SW 1271 (cell line): Measurements from ENCODE around the gene TRAF4.
"Not testable (repeated sequence)": the region's sequence is repeated elsewhere in the genome, so short reads cannot be mapped to it uniquely, and the experiment has no call there.

Experiments
- DNase-seq, 2 experiments: peaks; one replicate each; lab custom pipeline; 2025; lab: John Stamatoyannopoulos, UW

TRAF4 gene

GRCh38 chr17:28715217-28715616 is 28.6 kb upstream of the TRAF4 start:
- DNase-seq: no peak

- no peak for DNase-seq
These were observed 26.9 kb upstream of the TRAF4 start for GRCh38 chr17:28716740-28717577.

DNA sequence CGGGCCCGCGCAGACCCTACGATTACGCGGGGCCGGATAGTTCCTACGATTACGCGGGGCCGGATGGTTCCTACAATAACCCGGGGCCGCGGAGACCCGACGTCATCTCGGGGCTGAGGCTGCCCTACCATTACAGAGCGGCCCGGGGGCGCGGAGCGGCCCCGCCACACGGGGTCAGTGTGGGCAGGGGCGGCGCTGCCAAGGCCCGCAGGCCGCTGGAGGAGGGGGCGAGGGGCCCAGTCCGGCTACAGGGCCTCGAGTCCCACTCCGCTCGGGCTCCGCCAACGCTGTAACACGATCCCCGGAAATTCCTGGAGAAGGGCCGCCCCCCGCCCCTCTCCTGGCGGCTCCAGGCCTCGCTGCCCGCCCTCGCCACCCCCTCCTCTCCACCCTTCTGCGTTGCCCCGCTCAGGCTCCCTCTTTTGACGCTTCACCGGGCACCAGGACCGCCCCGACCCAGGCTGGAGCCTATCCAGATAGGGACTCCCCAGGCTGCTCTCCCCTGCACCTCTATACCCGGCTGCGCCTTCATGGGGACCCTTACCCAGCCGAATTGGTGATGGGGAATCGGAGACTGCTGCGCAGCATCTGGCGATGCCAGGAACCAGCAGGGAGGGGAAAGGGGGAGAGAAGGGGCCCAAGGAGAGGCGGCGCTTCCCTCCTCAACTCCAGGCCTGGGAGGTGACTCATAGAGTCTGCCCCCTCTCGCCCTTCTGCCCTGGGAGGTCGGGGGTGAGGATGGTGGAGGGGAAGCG is 26.1 kb upstream of the TRAF4 start, which contains the start of gene RAB34:
RAB34 (minus strand) TSS at position 291 of the 755 bp plus-strand sequence. CDS start 602 bp downstream, outside the sequence.
- DNase-seq: peak; percentile 62 to 86

DNA sequence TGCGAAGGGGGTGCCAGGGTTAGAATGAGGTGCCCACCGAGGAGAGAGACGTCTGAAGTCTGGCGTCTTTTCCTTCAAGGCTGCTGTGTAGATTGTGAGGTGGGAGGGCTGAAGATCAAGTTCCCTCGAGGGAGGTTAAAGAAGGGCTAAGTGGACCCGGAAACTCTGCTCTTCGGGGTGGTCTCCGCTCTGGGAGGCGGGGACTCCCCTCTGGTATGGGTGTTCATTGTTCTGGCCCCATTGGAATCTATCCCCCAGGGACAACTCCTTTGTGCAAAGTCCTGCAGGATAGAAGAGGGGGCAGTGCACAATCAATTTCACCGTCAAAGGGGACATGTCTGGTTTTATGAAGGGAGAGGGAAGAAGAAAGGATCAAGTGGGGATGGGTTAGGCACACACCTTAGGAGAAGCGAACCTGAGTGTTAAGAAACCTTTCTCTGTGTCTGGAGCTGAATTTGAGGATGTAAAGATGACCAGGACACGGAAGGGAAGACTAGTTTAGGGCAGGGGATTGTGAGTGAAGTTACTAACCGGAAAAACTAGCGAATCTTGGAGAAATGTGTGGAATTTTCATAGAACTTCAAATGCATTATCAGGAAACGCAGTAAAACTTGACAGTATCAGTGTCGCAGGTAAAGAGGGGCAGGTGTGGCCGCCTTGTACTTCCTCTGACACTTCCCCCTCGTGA is 25.3 kb upstream of the TRAF4 start:
- DNase-seq: no peak

- no peak for DNase-seq
These were observed 24.8 kb upstream of the TRAF4 start for GRCh38 chr17:28719021-28719433.

GRCh38 chr17:28720247-28720996 is 23.4 kb upstream of the TRAF4 start:
- DNase-seq: no peak

GRCh38 chr17:28720997-28721329 is 22.8 kb upstream of the TRAF4 start:
- not testable (repeated sequence) for DNase-seq

DNA sequence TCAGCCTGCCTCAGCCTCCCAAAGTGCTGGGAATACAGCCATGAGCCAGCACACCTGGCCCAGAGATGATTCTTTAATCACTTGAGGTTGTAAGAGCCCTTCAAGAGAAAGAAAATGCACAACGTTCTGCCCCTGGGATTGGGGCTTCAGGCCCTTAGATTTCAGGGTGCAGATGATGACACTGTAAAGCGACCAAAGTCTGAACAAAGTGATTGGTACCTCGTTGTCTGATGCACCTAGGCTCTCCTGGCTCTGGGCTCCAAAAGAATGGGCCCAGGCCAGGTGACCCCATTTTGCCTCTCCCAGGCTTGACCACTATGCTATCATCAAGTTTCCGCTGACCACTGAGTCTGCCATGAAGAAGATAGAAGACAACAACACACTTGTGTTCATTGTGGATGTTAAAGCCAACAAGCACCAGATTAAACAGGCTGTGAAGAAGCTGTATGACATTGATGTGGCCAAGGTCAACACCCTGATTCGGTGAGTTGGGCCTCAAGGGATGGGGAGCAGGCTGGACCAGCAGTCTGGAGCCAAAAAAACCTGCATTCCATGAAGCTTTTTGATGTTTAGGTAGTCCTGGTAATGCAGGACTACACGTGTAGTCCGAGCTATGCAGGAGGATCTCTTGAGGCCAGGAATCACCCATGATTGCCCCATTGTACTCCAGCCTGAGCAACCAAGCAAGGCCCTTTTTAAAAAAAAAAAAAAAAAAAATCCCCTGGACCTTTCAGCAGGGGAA is 21.2 kb upstream of the TRAF4 start:
- no peak for DNase-seq

- no peak for DNase-seq
These were observed 20.5 kb upstream of the TRAF4 start for GRCh38 chr17:28723159-28723835.

DNA sequence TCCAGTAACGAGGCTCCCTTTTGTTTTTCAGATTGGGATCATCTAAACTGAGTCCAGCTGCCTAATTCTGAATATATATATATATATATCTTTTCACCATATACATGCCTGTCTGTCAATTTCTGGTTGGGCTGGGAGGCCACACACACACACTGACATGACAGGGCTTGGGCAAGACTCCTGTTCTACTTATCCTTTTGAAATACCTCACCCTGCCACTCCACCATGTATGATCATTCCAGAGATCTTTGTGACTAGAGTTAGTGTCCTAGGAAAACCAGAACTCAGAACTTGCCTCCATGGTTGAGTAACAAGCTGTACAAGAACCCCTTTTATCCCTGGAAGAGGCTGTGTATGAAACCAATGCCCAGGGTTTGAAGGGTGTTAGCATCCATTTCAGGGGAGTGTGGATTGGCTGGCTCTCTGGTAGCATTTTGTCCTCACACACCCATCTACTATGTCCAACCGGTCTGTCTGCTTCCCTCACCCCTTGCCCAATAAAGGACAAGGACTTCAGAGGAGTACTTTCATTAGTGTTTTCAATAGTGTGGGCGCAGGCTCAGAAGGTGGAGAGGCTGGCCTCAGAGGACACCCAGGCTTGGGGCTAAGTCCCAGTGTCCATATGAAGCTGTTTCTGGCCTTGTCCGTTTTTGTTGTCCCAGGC is 19.8 kb upstream of the TRAF4 start:
- DNase-seq: not testable (repeated sequence)

DNA sequence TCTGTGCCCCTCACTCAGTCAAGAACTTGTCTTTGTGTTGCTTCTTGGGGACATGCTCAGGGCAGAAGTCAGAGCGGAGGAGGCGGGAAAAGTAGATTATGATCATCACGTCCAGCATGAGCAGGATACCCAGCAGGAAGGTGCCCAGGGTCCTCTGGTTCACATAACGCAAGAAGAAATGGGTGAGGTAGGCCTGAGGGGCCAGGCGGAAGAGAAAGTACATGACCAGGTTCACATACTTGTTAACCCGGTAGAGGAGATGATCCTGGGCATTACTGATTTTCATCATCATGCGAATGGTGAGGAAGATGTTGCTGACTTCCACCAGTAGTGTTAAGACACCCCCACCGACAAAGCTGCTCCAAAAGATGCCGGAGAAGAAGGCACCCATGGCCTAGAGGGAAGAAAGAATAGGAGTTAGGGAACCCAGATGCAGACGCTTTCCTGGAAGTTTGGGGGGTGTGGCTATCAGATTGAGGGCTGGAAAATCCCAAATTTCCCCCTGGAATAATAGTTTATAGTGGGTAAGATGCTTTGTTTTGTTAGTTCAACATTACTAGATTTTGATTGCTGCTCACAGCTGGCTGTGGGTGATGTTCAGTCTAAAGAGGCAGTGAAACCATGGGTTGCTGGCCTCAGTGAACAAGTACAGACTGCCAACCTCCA is 19.2 kb upstream of the TRAF4 start:
- no peak for DNase-seq

DNA sequence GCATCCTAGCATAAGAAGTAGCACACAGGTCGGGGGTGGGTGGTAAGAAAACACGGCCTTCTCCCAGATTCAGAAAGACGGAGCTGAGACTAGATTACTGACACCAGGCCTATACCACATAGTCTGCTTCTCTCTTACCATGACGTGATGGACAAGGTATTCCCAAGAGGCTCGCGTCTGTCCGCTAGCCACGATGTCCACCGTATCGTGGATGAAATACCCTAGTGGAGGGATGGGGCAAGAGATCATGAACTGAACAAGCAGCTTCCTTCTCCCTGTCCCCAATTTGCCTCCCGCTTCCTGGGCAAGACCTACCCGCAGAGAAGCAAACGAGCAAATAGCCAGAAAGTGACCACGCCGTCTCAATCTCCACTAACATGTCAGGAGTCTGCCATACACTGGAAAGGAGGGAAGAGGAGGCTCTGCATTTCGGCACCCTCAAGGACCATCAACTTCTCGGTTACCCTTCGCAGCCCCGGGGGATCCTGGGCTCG is 18.6 kb upstream of the TRAF4 start:
- DNase-seq: peak in 1 of 2 experiments; percentile 75

DNA sequence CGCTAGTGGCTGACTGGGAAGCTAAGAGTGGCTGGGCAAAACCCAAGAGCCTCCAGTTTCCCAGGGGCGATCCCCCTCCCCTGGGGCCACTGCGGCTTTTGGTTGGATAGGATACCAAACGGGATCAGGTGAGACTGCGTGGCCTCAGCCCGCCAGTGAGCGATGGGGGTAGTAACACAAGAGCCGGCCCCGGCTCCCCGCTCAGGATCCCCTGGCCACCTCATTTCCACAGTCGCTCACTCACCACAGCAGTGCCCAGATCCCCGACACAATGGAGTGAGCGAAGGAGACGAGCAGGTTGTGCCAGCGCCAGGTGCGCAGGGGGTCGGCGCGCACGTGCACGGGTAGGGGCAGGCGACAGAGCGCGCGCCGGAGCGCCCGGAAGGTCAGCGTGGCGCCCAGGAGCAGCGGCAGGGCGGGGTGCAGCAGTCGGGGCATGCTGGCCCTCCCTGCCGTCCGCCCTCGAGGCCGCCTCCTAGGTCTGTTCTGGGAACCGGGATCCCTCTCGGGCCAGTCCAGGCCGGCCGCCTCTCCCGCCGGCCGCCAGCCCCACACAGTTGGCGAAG is 18.1 kb upstream of the TRAF4 start:
- peak in 1 of 2 experiments; percentile 59 for DNase-seq

- peak in 1 of 2 experiments; percentile 75 for DNase-seq
These were observed 17.6 kb upstream of the TRAF4 start, which contains the start of gene TLCD1 for GRCh38 chr17:28726226-28726626. TSS of gene TLCD1 (minus strand) at chr17:28726233. CDS start at chr17:28726097, 136 bp downstream.

GRCh38 chr17:28726627-28727491 is 17.0 kb upstream of the TRAF4 start:
- peak; percentile 83 to 91 for DNase-seq

GRCh38 chr17:28728364-28729200 is 15.2 kb upstream of the TRAF4 start, which contains the start of gene NEK8:
TSS of gene NEK8 (plus strand) at chr17:28728788. CDS start at chr17:28728814, 26 bp downstream.
- peak; percentile 79 to 92 for DNase-seq

DNA sequence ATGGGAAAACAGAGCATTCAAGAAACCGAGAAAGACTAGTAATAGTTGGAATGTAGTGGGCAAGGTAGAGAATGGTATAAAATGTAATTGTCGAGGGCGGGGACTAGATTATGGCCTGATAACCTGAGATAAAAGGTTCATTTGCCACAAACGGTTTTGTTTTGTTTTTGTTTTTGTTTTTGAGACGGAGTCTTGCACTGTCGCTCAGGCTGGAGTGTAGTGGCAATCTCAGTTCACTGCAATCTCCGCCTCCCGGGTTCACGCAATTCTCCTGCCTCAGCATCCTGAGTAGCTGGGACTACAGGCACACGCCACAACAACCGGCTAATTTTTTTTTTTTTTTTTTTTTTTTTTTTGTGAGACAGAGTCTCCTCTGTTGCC is 13.9 kb upstream of the TRAF4 start:
- DNase-seq: no peak
